Right renal pelvis (tissue), 4 donors: ENCODE data around the gene CCDC190. TPM values are rescaled to one million over a fixed set of nuclear protein-coding genes. Genes with fewer than 3 reads are reported as not detected.
"Not testable (repeated sequence)": the region's sequence is repeated elsewhere in the genome, so short reads cannot be mapped to it uniquely, and the experiment has no call there.

Experiments
- DNase-seq, 4 donors: peaks; one replicate each; pipeline ENCODE4 v3.0.0-alpha.2; 2013; ENCODE audit warnings: low read depth in 4 of 4, low spot score in 3 of 4, missing footprints in 1 of 4
- polyA plus RNA-seq, 4 donors: library from polyadenylated mRNA; unstranded; fragments of 120-200 nt; gene quantifications; one replicate each; pipeline ENCODE4 v1.2.1, GENCODE V29; 2013; ENCODE audit not compliant: insufficient read length in 4 of 4

CCDC190 gene
- polyA plus RNA-seq, 4 donors, result 0.12 TPM; not detected in 3

- DNase-seq, result no peak
Measured at GRCh38 chr1:162838863-162839262, 22.1 kb downstream of the CCDC190 start.

GRCh38 chr1:162835157-162835899, 25.6 kb downstream of the CCDC190 start:
- DNase-seq, result no peak

DNA sequence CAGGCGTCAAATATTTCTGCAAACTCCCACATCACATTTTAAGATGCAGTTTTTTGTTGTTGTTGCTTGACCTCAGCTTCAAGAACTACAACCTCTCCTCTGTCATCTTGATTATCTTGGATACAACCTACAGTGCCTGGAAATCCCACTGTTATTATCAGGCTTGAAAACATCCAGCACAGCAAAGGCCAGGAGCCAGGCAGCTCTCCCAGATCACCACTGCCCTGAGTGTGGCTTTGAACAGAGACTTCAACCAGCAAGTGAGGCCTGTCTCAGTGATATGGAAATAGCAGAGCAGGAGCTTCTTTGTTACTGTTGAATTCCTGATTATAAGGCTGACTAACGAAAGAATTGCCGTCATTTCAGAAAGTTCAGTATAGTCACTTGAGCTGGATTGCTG, 28.5 kb downstream of the CCDC190 start:
- DNase-seq, result no peak

GRCh38 chr1:162829268-162829667, 31.7 kb downstream of the CCDC190 start:
- no peak for DNase-seq

- DNase-seq, result no peak
Measured at GRCh38 chr1:162823771-162824525, 37.0 kb downstream of the CCDC190 start.

- no peak for DNase-seq
Measured at GRCh38 chr1:162823231-162823630, 37.7 kb downstream of the CCDC190 start.

DNA sequence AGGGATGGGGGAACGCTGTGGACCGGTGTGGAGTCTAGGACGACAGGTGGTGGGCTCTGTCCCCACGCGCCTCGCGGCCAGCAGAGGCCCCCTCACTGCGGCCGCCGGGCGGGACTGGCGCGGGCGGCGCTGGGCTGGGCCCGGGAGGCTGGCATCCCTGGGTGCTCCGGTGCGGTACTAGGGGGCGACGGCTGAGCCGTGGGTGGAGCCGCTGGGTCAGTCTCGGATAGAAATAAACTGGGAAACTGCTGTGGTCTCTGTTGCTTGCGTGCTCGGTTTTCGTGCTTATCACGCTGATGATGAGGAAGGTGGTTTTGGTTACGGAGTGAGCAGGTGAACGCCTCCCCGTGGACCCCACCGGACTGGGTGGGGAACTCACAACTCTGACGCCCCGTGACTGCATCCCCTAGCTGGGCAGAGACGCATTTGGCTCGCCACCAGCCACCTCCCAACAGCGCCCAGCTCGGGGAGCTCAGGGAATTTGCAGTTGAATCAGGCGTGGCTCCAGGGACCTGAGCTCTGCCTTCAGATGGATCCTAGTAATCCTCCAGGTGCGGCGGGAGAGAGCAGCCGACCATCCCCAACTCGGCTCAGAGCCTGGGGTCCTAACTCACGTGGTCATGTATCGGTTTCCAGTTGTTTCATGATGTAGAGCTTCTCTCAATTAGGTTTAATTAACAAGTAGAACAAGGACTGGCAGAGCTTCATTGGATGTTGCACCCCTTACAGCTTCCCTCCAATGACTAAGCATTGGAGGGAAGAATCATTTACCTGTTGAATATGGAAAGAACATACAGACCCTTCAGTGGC, 38.4 kb downstream of the CCDC190 start:
- peak in 2 of 4 donors; percentile 2 to 14 for DNase-seq

DNA sequence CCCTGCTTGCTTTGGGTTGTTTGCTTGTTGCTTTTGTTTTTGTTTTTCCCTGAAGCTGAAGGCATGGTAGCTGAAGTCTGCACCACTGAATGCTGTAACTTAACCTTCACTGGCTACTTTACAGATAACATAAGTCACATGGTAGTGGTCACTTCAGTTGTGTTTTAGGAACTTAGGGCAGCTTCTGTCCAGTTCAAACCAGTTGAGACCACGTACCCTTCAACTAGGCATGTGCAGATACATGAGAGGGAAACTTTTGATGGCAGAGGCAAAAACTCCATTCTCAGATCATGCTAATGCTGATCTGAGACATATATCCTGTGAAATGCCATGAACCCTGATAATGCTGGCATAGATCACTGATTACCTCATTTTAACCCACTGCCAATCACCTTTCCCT, 42.3 kb downstream of the CCDC190 start:
- not testable (repeated sequence) for DNase-seq

DNA sequence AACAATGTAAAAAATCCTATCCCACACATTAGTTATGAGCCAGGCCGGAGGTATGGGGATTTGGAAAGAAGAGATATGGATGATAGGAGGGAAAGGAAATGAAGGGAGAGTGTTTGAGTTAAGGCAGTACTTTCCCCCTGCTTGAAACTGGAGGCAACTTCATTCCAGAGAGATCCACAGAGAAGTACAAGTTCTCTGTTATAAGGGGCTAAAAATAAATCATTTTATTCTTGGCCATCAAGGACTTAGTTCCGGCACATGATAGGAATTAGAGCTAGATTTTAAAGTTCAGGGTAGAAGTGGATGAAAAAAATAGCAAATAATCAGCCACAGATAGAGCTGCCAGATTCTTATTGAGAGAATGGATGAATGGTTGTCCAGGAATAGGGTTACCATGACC, 42.8 kb downstream of the CCDC190 start:
- not testable (repeated sequence) for DNase-seq

DNA sequence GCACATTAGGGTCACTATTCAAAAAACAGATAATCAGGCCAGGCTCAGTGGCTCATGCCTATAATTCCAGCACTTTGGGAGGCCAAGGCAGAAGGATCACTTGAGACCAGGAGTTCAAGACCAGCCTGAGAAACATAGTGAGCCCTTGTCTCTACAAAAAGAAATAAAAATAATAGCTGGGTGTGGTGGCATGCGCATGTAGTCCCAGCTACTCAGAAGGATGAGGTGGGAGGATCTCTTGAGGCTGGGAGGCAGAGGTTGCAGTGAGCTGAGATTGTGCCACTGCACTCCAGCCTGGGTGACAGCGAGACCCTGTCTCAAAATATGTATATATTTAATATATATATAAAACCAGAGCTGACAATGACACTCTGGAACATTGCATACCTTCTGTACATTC, 48.6 kb downstream of the CCDC190 start:
- not testable (repeated sequence) for DNase-seq

DNA sequence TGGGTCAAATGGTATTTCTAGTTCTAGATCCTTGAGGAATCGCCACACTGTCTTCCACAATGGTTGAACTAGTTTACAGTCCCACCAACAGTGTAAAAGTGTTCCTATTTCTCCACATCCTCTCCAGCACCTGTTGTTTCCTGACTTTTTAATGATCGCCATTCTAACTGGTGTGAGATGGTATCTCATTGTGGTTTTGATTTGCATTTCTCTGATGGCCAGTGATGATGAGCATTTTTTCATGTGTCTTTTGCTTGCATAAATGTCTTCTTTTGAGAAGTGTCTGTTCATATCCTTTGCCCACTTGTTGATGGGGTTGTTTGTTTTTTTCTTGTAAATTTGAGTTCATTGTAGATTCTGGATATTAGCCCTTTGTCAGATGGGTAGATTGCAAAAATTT, 53.5 kb downstream of the CCDC190 start:
- not testable (repeated sequence) for DNase-seq

Other genes starting within 250 kb of the CCDC190 start
- gene DDR2, start 228.7 kb downstream of the CCDC190 start, polyA plus RNA-seq, result 10 to 100 TPM; 20.3 to 23.9 (median 22.1) TPM
- gene HSD17B7, start 70.5 kb downstream of the CCDC190 start, polyA plus RNA-seq, result 10 to 100 TPM; 15.4 to 18.4 (median 17.1) TPM
- 10 to 100 TPM; 11.7 to 16.5 (median 13.8) TPM for gene RGS4, start 208.2 kb upstream of the CCDC190 start, polyA plus RNA-seq